Vagina (tissue), 2 donors: ENCODE measurements around the gene SEMA4G. TPM values are rescaled to one million over a fixed set of nuclear protein-coding genes. Genes with fewer than 3 reads are reported as not detected.
A peak's percentile ranks its signal among the peaks of the same experiment; 100 is the strongest.

Experiments
- DNase-seq, 2 donors: peaks; one replicate each; pipeline ENCODE4 v3.0.0-alpha.2; 2017; ENCODE audit errors: extremely low spot score in 2 of 2
- H3K27ac ChIP-seq: fragments of 200-600 bp; sonication (generic); one replicate; pipeline ENCODE4 v1.5.1; 2019
- H3K27me3 ChIP-seq: fragments of 200-600 bp; sonication (generic); one replicate; pipeline ENCODE4 v1.5.1; 2019
- H3K36me3 ChIP-seq, 2 donors: fragments of 200-600 bp; sonication (generic); one replicate each; pipeline ENCODE4 v1.5.1; 2017 to 2019
- H3K4me1 ChIP-seq: fragments of 200-600 bp; sonication (generic); one replicate; pipeline ENCODE4 v1.5.1; 2019
- H3K4me3 ChIP-seq, 2 donors: fragments of 200-600 bp; sonication (generic); 1 replicate in 1 of 2; 2 replicates in 1 of 2; pipeline ENCODE4 v1.5.1; 2016 to 2019
- H3K9me3 ChIP-seq: fragments of 200-600 bp; sonication (generic); one replicate; pipeline ENCODE4 v1.5.1; 2019
- POLR2A ChIP-seq, 2 donors: fragments of 450-650 bp; IDR thresholded peaks; one replicate each; pipeline ENCODE4 v1.6.1; 2017; ENCODE audit warnings: antibody characterized with exemption in 2 of 2, mild to moderate bottlenecking in 2 of 2, moderate library complexity in 2 of 2
- POLR2AphosphoS5 ChIP-seq, 2 donors: sonication (generic); formaldehyde crosslinking; IDR thresholded peaks; one replicate each; pipeline ENCODE4 v1.9.0; 2017; ENCODE audit warnings: antibody characterized with exemption in 2 of 2, mild to moderate bottlenecking in 2 of 2, low read depth in 1 of 2; ENCODE audit not compliant: insufficient read depth in 1 of 2
- intact Hi-C: fragments of 100-400 bp; cut with DNase I; formaldehyde crosslinking; loops from one replicate; pipeline ENCODE4 v1.15.1; 2023
- total RNA-seq: library from RNA; depleted of rRNA; stranded (reverse); fragments of >200 nt; gene quantifications from one replicate; pipeline ENCODE4 v1.2.3, GENCODE V29; 2016
- TF ChIP-seq, protein P1 (sequence below), 3 experiments: fragments of 450-650 bp in 2 of 3; fragments of 200-600 bp in 1 of 3; sonication (generic) in 1 of 3; IDR thresholded peaks; one replicate each; pipeline ENCODE4 v1.5.1; 2017 to 2019; ENCODE audit warnings: antibody characterized with exemption in 3 of 3, mild to moderate bottlenecking in 2 of 3, moderate library complexity in 2 of 3

Gene SEMA4G
- total RNA-seq, 1 donor from 2014 or later, result 6.4 TPM

GRCh38 chr10:100980711-100981110 lies 11.4 kb downstream of the SEMA4G start:
- Histone ChIP-seq H3K4me1 (peaks cover 2% of the 10 kb centered on the region), H3K36me3 (peaks cover 0 to 11% of the 10 kb centered on the region in 2 donors), H3K27ac (no peak overlapping the region), H3K4me3 (no peak overlapping the region), H3K27me3 (no peaks in the 10 kb centered on the region), H3K9me3 (no peaks in the 10 kb centered on the region)
- TF ChIP-seq POLR2A (IDR thresholded peaks at IDR 0.05), result no peak
- TF ChIP-seq, protein P1, sequence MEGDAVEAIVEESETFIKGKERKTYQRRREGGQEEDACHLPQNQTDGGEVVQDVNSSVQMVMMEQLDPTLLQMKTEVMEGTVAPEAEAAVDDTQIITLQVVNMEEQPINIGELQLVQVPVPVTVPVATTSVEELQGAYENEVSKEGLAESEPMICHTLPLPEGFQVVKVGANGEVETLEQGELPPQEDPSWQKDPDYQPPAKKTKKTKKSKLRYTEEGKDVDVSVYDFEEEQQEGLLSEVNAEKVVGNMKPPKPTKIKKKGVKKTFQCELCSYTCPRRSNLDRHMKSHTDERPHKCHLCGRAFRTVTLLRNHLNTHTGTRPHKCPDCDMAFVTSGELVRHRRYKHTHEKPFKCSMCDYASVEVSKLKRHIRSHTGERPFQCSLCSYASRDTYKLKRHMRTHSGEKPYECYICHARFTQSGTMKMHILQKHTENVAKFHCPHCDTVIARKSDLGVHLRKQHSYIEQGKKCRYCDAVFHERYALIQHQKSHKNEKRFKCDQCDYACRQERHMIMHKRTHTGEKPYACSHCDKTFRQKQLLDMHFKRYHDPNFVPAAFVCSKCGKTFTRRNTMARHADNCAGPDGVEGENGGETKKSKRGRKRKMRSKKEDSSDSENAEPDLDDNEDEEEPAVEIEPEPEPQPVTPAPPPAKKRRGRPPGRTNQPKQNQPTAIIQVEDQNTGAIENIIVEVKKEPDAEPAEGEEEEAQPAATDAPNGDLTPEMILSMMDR (IDR thresholded peaks at IDR 0.05), result no peak
- no peak for TF ChIP-seq POLR2AphosphoS5 (IDR thresholded peaks at IDR 0.05; ENCODE audit: insufficient read depth in 1 of 2, low read depth in 1 of 2)
- DNase-seq, result peak; percentile 52 to 67
- intact Hi-C loops, result no loop called here

DNA sequence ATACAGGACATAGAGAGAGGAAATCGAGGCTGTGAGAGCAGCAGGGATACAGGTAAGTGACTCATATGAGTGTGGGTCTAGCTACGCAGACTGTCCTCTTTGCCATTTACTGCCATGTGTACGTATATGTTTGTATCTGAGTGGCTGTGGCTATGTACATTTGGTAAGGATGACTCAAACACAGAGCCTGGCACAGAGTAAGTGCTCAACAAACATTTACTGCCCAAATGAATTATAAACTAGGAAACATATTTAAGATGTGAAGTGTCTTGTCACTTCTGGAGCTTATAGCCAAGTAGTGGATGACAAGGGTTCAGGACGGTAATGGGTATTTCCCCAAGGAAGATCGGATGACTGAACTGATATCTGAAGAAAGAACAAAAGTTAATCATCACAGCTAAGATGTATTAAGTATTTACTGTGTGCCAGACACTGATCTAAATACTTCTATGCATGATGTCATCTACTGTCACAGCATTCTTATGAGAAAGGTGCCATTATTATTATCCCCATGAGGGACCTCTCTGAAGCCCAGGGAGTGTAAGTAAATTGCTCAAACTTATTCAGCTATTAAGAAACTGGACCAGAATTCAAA lies 12.0 kb downstream of the SEMA4G start:
- intact Hi-C loops, result no loop called here
- no peak overlapping the region for H3K4me3 ChIP-seq
- no peak overlapping the region for H3K27ac ChIP-seq
- TF ChIP-seq POLR2A (IDR thresholded peaks at IDR 0.05), result no peak
- TF ChIP-seq POLR2AphosphoS5 (IDR thresholded peaks at IDR 0.05; ENCODE audit: insufficient read depth in 1 of 2, low read depth in 1 of 2), result no peak
- TF ChIP-seq, protein P1 (IDR thresholded peaks at IDR 0.05), result no peak
- H3K9me3 ChIP-seq, result no peaks in the 10 kb centered on the region
- no peaks in the 10 kb centered on the region for H3K27me3 ChIP-seq
- no peak for DNase-seq
- peaks cover 0 to 13% of the 10 kb centered on the region in 2 donors for H3K36me3 ChIP-seq
- H3K4me1 ChIP-seq, result peaks cover 8% of the 10 kb centered on the region

DNA sequence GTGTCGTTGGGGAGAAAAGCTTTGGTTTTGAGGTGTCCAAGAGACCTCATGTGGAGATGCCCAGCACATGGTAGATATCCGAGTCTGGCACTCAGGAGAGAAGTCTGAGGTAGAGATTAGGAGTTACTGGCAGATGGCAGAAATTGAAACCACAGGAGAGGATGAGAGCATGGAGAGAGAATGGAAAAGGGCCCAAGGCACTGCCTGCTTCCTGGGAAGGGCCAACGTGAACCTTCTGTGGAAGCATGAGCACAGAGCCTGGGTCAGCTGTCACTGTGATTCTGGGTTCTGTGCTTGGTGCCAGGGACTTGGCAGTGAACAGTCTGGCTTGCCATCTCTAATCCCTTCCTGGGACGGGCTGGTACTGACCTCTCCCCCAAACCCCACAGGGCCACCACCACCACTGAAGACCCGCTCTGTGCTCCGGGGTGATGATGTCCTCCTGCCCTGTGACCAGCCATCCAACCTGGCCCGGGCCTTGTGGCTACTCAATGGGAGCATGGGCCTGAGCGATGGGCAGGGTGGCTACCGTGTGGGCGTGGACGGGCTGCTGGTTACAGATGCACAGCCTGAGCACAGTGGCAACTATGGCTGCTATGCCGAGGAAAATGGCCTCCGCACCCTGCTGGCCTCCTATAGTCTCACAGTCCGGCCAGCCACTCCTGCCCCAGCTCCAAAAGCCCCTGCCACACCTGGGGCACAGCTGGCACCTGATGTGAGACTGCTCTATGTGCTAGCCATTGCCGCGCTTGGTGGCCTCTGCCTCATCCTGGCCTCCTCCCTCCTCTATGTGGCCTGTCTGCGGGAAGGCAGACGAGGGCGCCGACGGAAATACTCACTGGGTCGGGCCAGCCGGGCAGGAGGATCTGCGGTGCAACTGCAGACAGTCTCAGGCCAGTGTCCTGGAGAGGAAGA lies 13.9 kb downstream of the SEMA4G start:
- Histone ChIP-seq H3K4me3 (no peak overlapping the region), H3K27ac (no peak overlapping the region), H3K27me3 (no peaks in the 10 kb centered on the region), H3K36me3 (peaks cover 0 to 13% of the 10 kb centered on the region in 2 donors), H3K9me3 (no peaks in the 10 kb centered on the region), H3K4me1 (peaks cover 21% of the 10 kb centered on the region)
- intact Hi-C loops, result no loop called here
- no peak for DNase-seq
- TF ChIP-seq POLR2AphosphoS5 (IDR thresholded peaks at IDR 0.05; ENCODE audit: insufficient read depth in 1 of 2, low read depth in 1 of 2), result no peak
- TF ChIP-seq, protein P1 (IDR thresholded peaks at IDR 0.05), result no peak
- TF ChIP-seq POLR2A (IDR thresholded peaks at IDR 0.05), result no peak

GRCh38 chr10:100983868-100984671 lies 14.8 kb downstream of the SEMA4G start:
- no peaks in the 10 kb centered on the region for H3K9me3 ChIP-seq

More at GRCh38 chr10:100983868-100984671, 14.8 kb downstream of the SEMA4G start:
- no peaks in the 10 kb centered on the region for H3K27me3 ChIP-seq
- intact Hi-C loops, result no loop called here
- TF ChIP-seq, protein P1 (IDR thresholded peaks at IDR 0.05), result no peak
- TF ChIP-seq POLR2A (IDR thresholded peaks at IDR 0.05) (no peak), POLR2AphosphoS5 (IDR thresholded peaks at IDR 0.05; ENCODE audit: insufficient read depth in 1 of 2, low read depth in 1 of 2) (no peak)
- H3K4me3 ChIP-seq, result no peak overlapping the region
- no peak for DNase-seq
- peaks cover 30% of the 10 kb centered on the region for H3K4me1 ChIP-seq
- H3K36me3 ChIP-seq, result peaks cover 0 to 13% of the 10 kb centered on the region in 2 donors
- no peak overlapping the region for H3K27ac ChIP-seq
